Fibroblast of lung (primary cell): ENCODE data around the gene MYOZ3.

Source experiments
- CTCF ChIP-seq, 2 donors: IDR thresholded peaks in 1 of 2; conservative IDR thresholded peaks in 1 of 2; 1 replicate in 1 of 2; 2 replicates in 1 of 2; pipeline ENCODE4 v1.5.1; 2011 to 2012; ENCODE audit warnings: low read length in 2 of 2, control low read depth in 1 of 2, inconsistent platforms in 1 of 2, low read depth in 1 of 2, mild to moderate bottlenecking in 1 of 2
- EZH2 ChIP-seq: IDR thresholded peaks from 2 replicates; pipeline ENCODE4 v1.5.1; 2012; ENCODE audit warnings: low read length, control low read depth, mild to moderate bottlenecking; ENCODE audit errors: missing control alignments

DNA sequence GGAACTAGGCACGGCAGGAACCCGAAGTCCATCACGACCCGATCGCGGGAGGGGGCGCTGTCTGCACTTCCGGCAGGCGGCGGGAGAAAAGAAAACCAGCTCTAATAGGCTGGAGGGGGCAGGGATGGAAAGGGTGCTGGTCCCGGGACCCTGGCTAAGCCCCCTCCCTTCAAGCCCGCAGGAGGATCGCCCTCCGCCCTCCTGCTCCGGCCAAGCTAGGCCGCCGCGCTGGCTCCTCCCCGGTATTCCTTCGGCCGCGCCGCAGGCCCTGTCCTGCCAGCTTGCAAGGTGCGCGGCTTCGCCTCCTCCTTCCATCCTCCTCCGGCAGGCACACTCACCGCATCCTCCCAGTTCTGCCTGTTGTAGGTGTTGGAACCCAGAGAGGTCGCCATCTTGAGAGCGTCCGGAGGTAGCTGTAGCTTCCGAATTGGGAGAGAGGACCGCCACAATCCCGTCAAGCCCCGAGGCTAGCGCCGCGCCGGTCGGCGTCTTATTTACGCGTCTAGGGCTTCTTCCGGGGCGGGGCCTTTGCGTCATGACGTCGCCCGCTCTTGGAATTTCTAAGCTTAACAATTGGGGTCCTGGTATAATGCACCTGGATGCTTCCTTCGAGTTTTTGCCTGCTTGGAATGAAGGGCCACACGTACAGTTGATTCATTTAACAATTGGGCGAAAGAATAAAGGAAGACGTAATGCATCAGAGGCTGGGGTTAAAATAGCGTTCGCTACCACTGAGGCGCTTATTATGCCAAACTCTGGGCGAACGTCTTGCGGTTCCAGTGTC lies 39.7 kb downstream of the MYOZ3 start, which contains the start of gene RBM22:
- TF ChIP-seq CTCF (conservative IDR thresholded peaks at IDR 0.05 in 1 of 2, IDR thresholded peaks at IDR 0.05 in 1 of 2; ENCODE audit: low read depth in 1 of 2, low read length in 2 of 2) = peak; percentile 51 to 61
- TF ChIP-seq EZH2 = no peak
